ENCODE results near the gene RBM18. TPM values are rescaled to one million over a fixed set of nuclear protein-coding genes. Genes with fewer than 3 reads are reported as not detected.

RBM18 gene
- total and polyA plus RNA-seq, 8 donors = 17.8 to 38.7 (median 28.7) TPM

- Histone ChIP-seq H3K9me3 (no peaks in the 10 kb centered on the region), H3K4me3 (no peak overlapping the region), H3K36me3 (peaks cover 0 to 87% of the 10 kb centered on the region in 2 donors), H3K27me3 (no peaks in the 10 kb centered on the region), H3K4me1 (peaks cover 0 to 4% of the 10 kb centered on the region in 2 donors), H3K27ac (no peak overlapping the region)
- no peak for TF ChIP-seq CTCF (IDR thresholded peaks at IDR 0.05)
- DNase-seq (no peak), ATAC-seq (no peak)
- intact Hi-C loops (cut with DNase I) = no loop called here
Observed at GRCh38 chr9:122251351-122251750, 13.3 kb downstream of the RBM18 start.

- intact Hi-C loops (cut with DNase I) = no loop called here
- H3K4me3 ChIP-seq = no peak overlapping the region
- peaks cover 0 to 4% of the 10 kb centered on the region in 2 donors for H3K4me1 ChIP-seq
- H3K9me3 ChIP-seq = no peaks in the 10 kb centered on the region
- H3K27ac ChIP-seq = no peak overlapping the region
- peak; percentile 14 for ATAC-seq
- H3K36me3 ChIP-seq = peaks cover 0 to 89% of the 10 kb centered on the region in 2 donors
- no peak for DNase-seq
- H3K27me3 ChIP-seq = no peaks in the 10 kb centered on the region
- TF ChIP-seq CTCF (IDR thresholded peaks at IDR 0.05) = no peak
Observed at GRCh38 chr9:122248448-122248865, 16.2 kb downstream of the RBM18 start.

- no peak for ATAC-seq
- Histone ChIP-seq H3K4me1 (peaks cover 0 to 4% of the 10 kb centered on the region in 2 donors), H3K36me3 (peaks cover 0 to 99% of the 10 kb centered on the region in 2 donors), H3K9me3 (no peaks in the 10 kb centered on the region), H3K27me3 (no peaks in the 10 kb centered on the region), H3K4me3 (no peak overlapping the region), H3K27ac (no peak overlapping the region)
- intact Hi-C loops (cut with DNase I) = no loop called here
- no peak for DNase-seq
- TF ChIP-seq CTCF (IDR thresholded peaks at IDR 0.05) = no peak
Observed at GRCh38 chr9:122246666-122247065, 18.0 kb downstream of the RBM18 start.

GRCh38 chr9:122244349-122244748, 20.3 kb downstream of the RBM18 start:
- ATAC-seq (no peak), DNase-seq (no peak)
- TF ChIP-seq CTCF (IDR thresholded peaks at IDR 0.05) = no peak
- H3K4me1 ChIP-seq = peaks cover 0 to 4% of the 10 kb centered on the region in 2 donors
- no peaks in the 10 kb centered on the region for H3K27me3 ChIP-seq
- no peaks in the 10 kb centered on the region for H3K9me3 ChIP-seq
- no peak overlapping the region for H3K4me3 ChIP-seq
- intact Hi-C loops (cut with DNase I) = no loop called here
- peaks cover 0 to 98% of the 10 kb centered on the region in 2 donors for H3K36me3 ChIP-seq
- no peak overlapping the region for H3K27ac ChIP-seq

GRCh38 chr9:122239722-122240121, 24.9 kb downstream of the RBM18 start:
- TF ChIP-seq CTCF (IDR thresholded peaks at IDR 0.05) = no peak
- H3K4me1 ChIP-seq = no peaks in the 10 kb centered on the region
- no peak for DNase-seq
- intact Hi-C loops (cut with DNase I) = no loop called here
- no peak overlapping the region for H3K27ac ChIP-seq
- no peak for ATAC-seq
- no peaks in the 10 kb centered on the region for H3K27me3 ChIP-seq
- H3K4me3 ChIP-seq = no peak overlapping the region
- H3K9me3 ChIP-seq = no peaks in the 10 kb centered on the region
- H3K36me3 ChIP-seq = peaks cover 0 to 64% of the 10 kb centered on the region in 2 donors

Measured in left lung (tissue), 10 donors.